WTC11 (cell line): ENCODE data around the gene TULP1. TPM values are rescaled to one million over a fixed set of nuclear protein-coding genes. Genes with fewer than 3 reads are reported as not detected.

ENCODE experiments used
- ATAC-seq: fragments of 200-7000 bp; cut with Tn5 transposase; 2 replicates; pipeline ENCODE4 v1.10.0; 2021; ENCODE audit warnings: mild to moderate bottlenecking, moderate library complexity
- CTCF ChIA-PET: fragments of 300-600 bp; sonication (Branson Sonifier 250); formaldehyde crosslinking; loops from one replicate; lab custom pipeline; 2021; ENCODE audit warnings: antibody characterized with exemption; lab: Charles Lee
- POLR2A ChIA-PET: fragments of 350-600 bp; sonication (Branson Sonifier 250); formaldehyde crosslinking; loops from one replicate; lab custom pipeline; 2021; ENCODE audit warnings: antibody characterized with exemption; lab: Charles Lee
- DNase-seq: peaks from one replicate; pipeline ENCODE4 v3.0.0; 2021; ENCODE audit warnings: low spot score
- H3K27ac Mint-ChIP-seq: 2 replicates; pipeline ENCODE4 v1.8.0; 2021; ENCODE audit warnings: mixed read lengths
- H3K27me3 Mint-ChIP-seq: 2 replicates; pipeline ENCODE4 v1.8.0; 2021; ENCODE audit warnings: low read depth, mild to moderate bottlenecking, moderate library complexity, mixed read lengths
- H3K36me3 Mint-ChIP-seq: 2 replicates; pipeline ENCODE4 v1.8.0; 2021; ENCODE audit warnings: mixed read lengths
- H3K4me1 Mint-ChIP-seq: 2 replicates; pipeline ENCODE4 v1.8.0; 2022; ENCODE audit warnings: mixed read lengths
- H3K4me3 Mint-ChIP-seq: 2 replicates; pipeline ENCODE4 v1.8.0; 2021; ENCODE audit warnings: mild to moderate bottlenecking, moderate library complexity, mixed read lengths
- H3K9me3 Mint-ChIP-seq: 2 replicates; pipeline ENCODE4 v1.8.0; 2021; ENCODE audit warnings: mixed read lengths
- CREB1 ChIP-seq: sonication (generic); formaldehyde crosslinking; IDR thresholded peaks from 2 replicates; pipeline ENCODE4 v1.8.0; 2023; ENCODE audit warnings: mild to moderate bottlenecking, missing genetic modification reagents
- E2F1 ChIP-seq: sonication (generic); formaldehyde crosslinking; IDR thresholded peaks from 2 replicates; pipeline ENCODE4 v1.8.0; 2022; ENCODE audit warnings: mild to moderate bottlenecking, missing genetic modification reagents
- EMX1 ChIP-seq: fragments of 250-450 bp; sonication (Bioruptor Pico); IDR thresholded peaks from 2 replicates; pipeline ENCODE4 v1.8.0; 2021; ENCODE audit warnings: mild to moderate bottlenecking
- GABPB1 ChIP-seq: sonication (generic); formaldehyde crosslinking; IDR thresholded peaks from 2 replicates; pipeline ENCODE4 v1.8.1; 2023; ENCODE audit warnings: mild to moderate bottlenecking, missing genetic modification reagents
- IRF2 ChIP-seq: sonication (generic); formaldehyde crosslinking; IDR thresholded peaks from 2 replicates; pipeline ENCODE4 v1.8.0; 2022; ENCODE audit warnings: low read depth, missing genetic modification reagents, borderline replicate concordance
- KAT7 ChIP-seq: sonication (generic); formaldehyde crosslinking; IDR thresholded peaks from 2 replicates; pipeline ENCODE4 v1.8.1; 2023; ENCODE audit warnings: missing genetic modification reagents, mild to moderate bottlenecking, borderline replicate concordance
- MXD4 ChIP-seq: fragments of 250-450 bp; sonication (Bioruptor Pico); IDR thresholded peaks from 2 replicates; pipeline ENCODE4 v1.8.0; 2021; ENCODE audit warnings: mild to moderate bottlenecking, moderate library complexity, borderline replicate concordance
- NFATC4 ChIP-seq: fragments of 250-450 bp; sonication (Bioruptor Pico); IDR thresholded peaks from 2 replicates; pipeline ENCODE4 v1.9.0; 2021; ENCODE audit warnings: mild to moderate bottlenecking
- PRRX2 ChIP-seq: fragments of 250-450 bp; sonication (Bioruptor Pico); IDR thresholded peaks from 2 replicates; pipeline ENCODE4 v1.8.0; 2021; ENCODE audit warnings: mild to moderate bottlenecking
- RELA ChIP-seq: sonication (generic); formaldehyde crosslinking; IDR thresholded peaks from 2 replicates; pipeline ENCODE4 v1.8.1; 2022; ENCODE audit warnings: missing genetic modification reagents, mild to moderate bottlenecking, borderline replicate concordance
- SOX15 ChIP-seq: fragments of 250-450 bp; sonication (Bioruptor Pico); IDR thresholded peaks from 2 replicates; pipeline ENCODE4 v1.9.0; 2021; ENCODE audit warnings: mild to moderate bottlenecking
- TEAD4 ChIP-seq: sonication (generic); formaldehyde crosslinking; IDR thresholded peaks from 2 replicates; pipeline ENCODE4 v1.8.0; 2022; ENCODE audit warnings: mild to moderate bottlenecking, missing genetic modification reagents
- USF1 ChIP-seq: sonication (generic); formaldehyde crosslinking; IDR thresholded peaks from 2 replicates; pipeline ENCODE4 v1.8.0; 2022; ENCODE audit warnings: mild to moderate bottlenecking, missing genetic modification reagents
- USF2 ChIP-seq: sonication (generic); formaldehyde crosslinking; IDR thresholded peaks from 2 replicates; pipeline ENCODE4 v1.8.1; 2023; ENCODE audit warnings: mild to moderate bottlenecking, missing genetic modification reagents, moderate library complexity
- ZMAT4 ChIP-seq: fragments of 250-450 bp; sonication (Bioruptor Pico); IDR thresholded peaks from 2 replicates; pipeline ENCODE4 v1.9.0; 2021; ENCODE audit warnings: mild to moderate bottlenecking
- ZNF232 ChIP-seq: sonication (generic); formaldehyde crosslinking; IDR thresholded peaks from 2 replicates; pipeline ENCODE4 v1.8.0; 2022; ENCODE audit warnings: mild to moderate bottlenecking, missing genetic modification reagents
- ZNF263 ChIP-seq: sonication (generic); formaldehyde crosslinking; IDR thresholded peaks from 2 replicates; pipeline ENCODE4 v1.8.1; 2022; ENCODE audit warnings: low read depth, mild to moderate bottlenecking, moderate library complexity, missing genetic modification reagents
- ZNF396 ChIP-seq: fragments of 250-450 bp; sonication (Bioruptor Pico); IDR thresholded peaks from 2 replicates; pipeline ENCODE4 v1.8.0; 2021; ENCODE audit warnings: mild to moderate bottlenecking, moderate library complexity, borderline replicate concordance
- ZNF416 ChIP-seq: fragments of 250-450 bp; sonication (Bioruptor Pico); IDR thresholded peaks from 2 replicates; pipeline ENCODE4 v1.9.0; 2021; ENCODE audit warnings: mild to moderate bottlenecking, inconsistent platforms
- ZNF423 ChIP-seq: fragments of 250-450 bp; sonication (Bioruptor Pico); IDR thresholded peaks from 2 replicates; pipeline ENCODE4 v2.1.2; 2022; ENCODE audit warnings: mild to moderate bottlenecking, moderate library complexity
- ZNF512 ChIP-seq: sonication (generic); formaldehyde crosslinking; IDR thresholded peaks from 2 replicates; pipeline ENCODE4 v1.8.1; 2022; ENCODE audit warnings: missing genetic modification reagents, borderline replicate concordance
- ZNF671 ChIP-seq: fragments of 250-450 bp; sonication (Bioruptor Pico); IDR thresholded peaks from 2 replicates; pipeline ENCODE4 v1.8.0; 2021; ENCODE audit warnings: mild to moderate bottlenecking
- total RNA-seq: library from RNA; stranded (reverse); gene quantifications from 3 replicates; pipeline ENCODE4 v1.2.3, GENCODE V29; 2021

TULP1 gene
- total RNA-seq, 1 experiment from 2014 or later: 2.9 TPM

GRCh38 chr6:35473075-35473849, 39.4 kb downstream of the TULP1 start (continued):
- TF ChIP-seq ZNF671 (CRISPR knock-in tag) (peak; percentile 86; the same call in 1 of the 2 replicates), ZNF232 (CRISPR knock-in tag) (no peak), CREB1 (CRISPR knock-in tag) (0 out of 2 replicates have a peak, but pooled peaks have one; percentile 46), NFATC4 (0 out of 2 replicates have a peak, but pooled peaks have one; percentile 59)

GRCh38 chr6:35471836-35472345, 40.8 kb downstream of the TULP1 start:
- Mint-ChIP-seq H3K27me3 (peaks cover 13% of the 10 kb centered on the region), H3K9me3 (no peaks in the 10 kb centered on the region), H3K4me1 (peaks cover 47% of the 10 kb centered on the region)
- no peak for TF ChIP-seq IRF2 (CRISPR knock-in tag)
- no peak for TF ChIP-seq ZNF423 (CRISPR knock-in tag)
- TF ChIP-seq RELA (CRISPR knock-in tag): no peak
- no peak for TF ChIP-seq USF2 (CRISPR knock-in tag)
- TF ChIP-seq E2F1 (CRISPR knock-in tag): no peak
- peak; percentile 21; the same call in 1 of the 2 replicates for TF ChIP-seq EMX1 (CRISPR knock-in tag)
- TF ChIP-seq KAT7 (CRISPR knock-in tag): no peak
- TF ChIP-seq ZNF416 (CRISPR knock-in tag): 0 out of 2 replicates have a peak, but pooled peaks have one; percentile 63
- no peak for TF ChIP-seq ZNF396 (CRISPR knock-in tag)
- no peak for TF ChIP-seq SOX15 (CRISPR knock-in tag)
- no peak for TF ChIP-seq ZNF263 (CRISPR knock-in tag)
- no peak for TF ChIP-seq MXD4 (CRISPR knock-in tag)
- no peak for TF ChIP-seq GABPB1
- no peak for TF ChIP-seq ZNF512
- no peak for TF ChIP-seq ZMAT4 (CRISPR knock-in tag)
- no peak for TF ChIP-seq TEAD4 (CRISPR knock-in tag)
- TF ChIP-seq ZNF232 (CRISPR knock-in tag): no peak
- peak; percentile 54; the same call in 1 of the 2 replicates for TF ChIP-seq PRRX2 (CRISPR knock-in tag)
- peak; percentile 15; the same call in 1 of the 2 replicates for TF ChIP-seq NFATC4
- peak; percentile 13; the same call in 1 of the 2 replicates for TF ChIP-seq ZNF671 (CRISPR knock-in tag)
- no peak for TF ChIP-seq USF1 (CRISPR knock-in tag)
- TF ChIP-seq, all 79 proteins: peak for 5
- H3K36me3 Mint-ChIP-seq: peaks cover 51% of the 10 kb centered on the region
- POLR2A ChIA-PET: interaction anchor here (0.7 to 7.9 kb wide), 8 partner anchors 14 to 174 kb away, joined by 3 to 54 read pairs (median 5); partner anchors contain the start of gene TEAD3
- CTCF ChIA-PET: interaction anchor here (0.7 to 1.8 kb wide), 7 partner anchors 16 to 130 kb away, joined by 3 to 8 read pairs (median 5); partner anchors contain the start of gene PPARD
- ATAC-seq (no peak), DNase-seq (no peak)
- H3K27ac Mint-ChIP-seq: peak overlapping the region; percentile 93
- peak overlapping the region; percentile 95 for H3K4me3 Mint-ChIP-seq
